A549 (cell line): ENCODE data around the gene ARMC9.

Experiments used
- BHLHE40 ChIP-seq: IDR thresholded peaks from 2 replicates; pipeline ENCODE4 v1.6.1; 2012; ENCODE audit warnings: low read depth, low read length, inconsistent platforms
- CBX2 ChIP-seq: fragments of 200-600 bp; sonication (generic); IDR thresholded peaks from 2 replicates; pipeline ENCODE4 v1.6.1; 2016; ENCODE audit warnings: low read depth, mild to moderate bottlenecking, borderline replicate concordance
- CHD4 ChIP-seq: fragments of 200-600 bp; sonication (generic); IDR thresholded peaks from 2 replicates; pipeline ENCODE4 v1.6.1; 2016; ENCODE audit warnings: antibody characterized with exemption, mild to moderate bottlenecking, borderline replicate concordance
- EHMT2 ChIP-seq: fragments of 200-600 bp; sonication (generic); IDR thresholded peaks from 2 replicates; pipeline ENCODE4 v1.6.1; 2016; ENCODE audit warnings: antibody characterized with exemption, low read depth, mild to moderate bottlenecking, moderate library complexity
- EP300 ChIP-seq, 2 experiments: fragments of >200 bp; sonication (Bioruptor Twin); formaldehyde crosslinking; IDR thresholded peaks; 2 replicates in 1 of 2; 3 replicates in 1 of 2; pipeline ENCODE4 v1.6.1; 2016 to 2017
- MAZ ChIP-seq: fragments of 150-350 bp; IDR thresholded peaks from 2 replicates; pipeline ENCODE4 v1.6.1; 2014; ENCODE audit warnings: antibody characterized with exemption, low read depth, low read length, borderline replicate concordance
- RCOR1 ChIP-seq: fragments of 150-350 bp; IDR thresholded peaks from 2 replicates; pipeline ENCODE4 v1.6.1; 2014; ENCODE audit warnings: antibody characterized with exemption, low read length, low read depth
- TF ChIP-seq, protein P1 (sequence below): fragments of >200 bp; sonication (Bioruptor Twin); formaldehyde crosslinking; IDR thresholded peaks from 3 replicates; pipeline ENCODE4 v1.5.1; 2016
- TF ChIP-seq, protein P2 (sequence below): fragments of 200-600 bp; sonication (generic); IDR thresholded peaks from 2 replicates; pipeline ENCODE4 v1.6.1; 2016; ENCODE audit warnings: antibody characterized with exemption, mild to moderate bottlenecking, moderate library complexity
- TF ChIP-seq, protein P3 (sequence below): fragments of 150-350 bp; IDR thresholded peaks from 2 replicates; pipeline ENCODE4 v1.6.1; 2014; ENCODE audit warnings: low read depth, mild to moderate bottlenecking, low read length
- TF ChIP-seq, protein P4 (sequence below): fragments of 450-650 bp; IDR thresholded peaks from 2 replicates; pipeline ENCODE4 v1.6.1; 2014; ENCODE audit warnings: antibody characterized with exemption

DNA sequence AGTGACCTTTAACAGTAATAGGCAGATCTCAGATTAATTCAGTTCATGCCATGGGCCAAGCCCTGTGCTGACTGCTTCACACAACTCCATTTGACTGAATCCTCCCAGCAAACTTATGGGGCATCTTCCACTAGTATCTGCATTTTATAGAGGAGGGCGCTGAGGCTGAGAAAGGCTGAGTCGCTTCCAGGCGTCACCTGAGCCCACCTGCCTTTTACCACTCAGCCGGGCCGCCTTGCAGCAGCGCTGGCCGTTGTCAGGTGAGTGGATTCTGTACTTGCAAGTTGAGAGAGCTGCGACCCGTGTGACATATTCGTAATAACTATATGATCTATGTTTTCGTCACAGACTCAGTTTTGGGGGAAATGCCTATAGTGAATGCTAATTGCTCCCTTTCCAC is 137.8 kb downstream of the ARMC9 start:
- TF ChIP-seq, protein P1, sequence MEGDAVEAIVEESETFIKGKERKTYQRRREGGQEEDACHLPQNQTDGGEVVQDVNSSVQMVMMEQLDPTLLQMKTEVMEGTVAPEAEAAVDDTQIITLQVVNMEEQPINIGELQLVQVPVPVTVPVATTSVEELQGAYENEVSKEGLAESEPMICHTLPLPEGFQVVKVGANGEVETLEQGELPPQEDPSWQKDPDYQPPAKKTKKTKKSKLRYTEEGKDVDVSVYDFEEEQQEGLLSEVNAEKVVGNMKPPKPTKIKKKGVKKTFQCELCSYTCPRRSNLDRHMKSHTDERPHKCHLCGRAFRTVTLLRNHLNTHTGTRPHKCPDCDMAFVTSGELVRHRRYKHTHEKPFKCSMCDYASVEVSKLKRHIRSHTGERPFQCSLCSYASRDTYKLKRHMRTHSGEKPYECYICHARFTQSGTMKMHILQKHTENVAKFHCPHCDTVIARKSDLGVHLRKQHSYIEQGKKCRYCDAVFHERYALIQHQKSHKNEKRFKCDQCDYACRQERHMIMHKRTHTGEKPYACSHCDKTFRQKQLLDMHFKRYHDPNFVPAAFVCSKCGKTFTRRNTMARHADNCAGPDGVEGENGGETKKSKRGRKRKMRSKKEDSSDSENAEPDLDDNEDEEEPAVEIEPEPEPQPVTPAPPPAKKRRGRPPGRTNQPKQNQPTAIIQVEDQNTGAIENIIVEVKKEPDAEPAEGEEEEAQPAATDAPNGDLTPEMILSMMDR, result no peak
- TF ChIP-seq, protein P2, sequence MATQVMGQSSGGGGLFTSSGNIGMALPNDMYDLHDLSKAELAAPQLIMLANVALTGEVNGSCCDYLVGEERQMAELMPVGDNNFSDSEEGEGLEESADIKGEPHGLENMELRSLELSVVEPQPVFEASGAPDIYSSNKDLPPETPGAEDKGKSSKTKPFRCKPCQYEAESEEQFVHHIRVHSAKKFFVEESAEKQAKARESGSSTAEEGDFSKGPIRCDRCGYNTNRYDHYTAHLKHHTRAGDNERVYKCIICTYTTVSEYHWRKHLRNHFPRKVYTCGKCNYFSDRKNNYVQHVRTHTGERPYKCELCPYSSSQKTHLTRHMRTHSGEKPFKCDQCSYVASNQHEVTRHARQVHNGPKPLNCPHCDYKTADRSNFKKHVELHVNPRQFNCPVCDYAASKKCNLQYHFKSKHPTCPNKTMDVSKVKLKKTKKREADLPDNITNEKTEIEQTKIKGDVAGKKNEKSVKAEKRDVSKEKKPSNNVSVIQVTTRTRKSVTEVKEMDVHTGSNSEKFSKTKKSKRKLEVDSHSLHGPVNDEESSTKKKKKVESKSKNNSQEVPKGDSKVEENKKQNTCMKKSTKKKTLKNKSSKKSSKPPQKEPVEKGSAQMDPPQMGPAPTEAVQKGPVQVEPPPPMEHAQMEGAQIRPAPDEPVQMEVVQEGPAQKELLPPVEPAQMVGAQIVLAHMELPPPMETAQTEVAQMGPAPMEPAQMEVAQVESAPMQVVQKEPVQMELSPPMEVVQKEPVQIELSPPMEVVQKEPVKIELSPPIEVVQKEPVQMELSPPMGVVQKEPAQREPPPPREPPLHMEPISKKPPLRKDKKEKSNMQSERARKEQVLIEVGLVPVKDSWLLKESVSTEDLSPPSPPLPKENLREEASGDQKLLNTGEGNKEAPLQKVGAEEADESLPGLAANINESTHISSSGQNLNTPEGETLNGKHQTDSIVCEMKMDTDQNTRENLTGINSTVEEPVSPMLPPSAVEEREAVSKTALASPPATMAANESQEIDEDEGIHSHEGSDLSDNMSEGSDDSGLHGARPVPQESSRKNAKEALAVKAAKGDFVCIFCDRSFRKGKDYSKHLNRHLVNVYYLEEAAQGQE, result no peak
- TF ChIP-seq RCOR1 (no peak), MAZ (no peak), EP300 (IDR thresholded peaks at IDR 0.05) (no peak), CHD4 (no peak), EHMT2 (no peak), BHLHE40 (no peak), CBX2 (no peak)
- TF ChIP-seq, protein P3, sequence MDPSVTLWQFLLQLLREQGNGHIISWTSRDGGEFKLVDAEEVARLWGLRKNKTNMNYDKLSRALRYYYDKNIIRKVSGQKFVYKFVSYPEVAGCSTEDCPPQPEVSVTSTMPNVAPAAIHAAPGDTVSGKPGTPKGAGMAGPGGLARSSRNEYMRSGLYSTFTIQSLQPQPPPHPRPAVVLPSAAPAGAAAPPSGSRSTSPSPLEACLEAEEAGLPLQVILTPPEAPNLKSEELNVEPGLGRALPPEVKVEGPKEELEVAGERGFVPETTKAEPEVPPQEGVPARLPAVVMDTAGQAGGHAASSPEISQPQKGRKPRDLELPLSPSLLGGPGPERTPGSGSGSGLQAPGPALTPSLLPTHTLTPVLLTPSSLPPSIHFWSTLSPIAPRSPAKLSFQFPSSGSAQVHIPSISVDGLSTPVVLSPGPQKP, result no peak
- TF ChIP-seq, protein P4, sequence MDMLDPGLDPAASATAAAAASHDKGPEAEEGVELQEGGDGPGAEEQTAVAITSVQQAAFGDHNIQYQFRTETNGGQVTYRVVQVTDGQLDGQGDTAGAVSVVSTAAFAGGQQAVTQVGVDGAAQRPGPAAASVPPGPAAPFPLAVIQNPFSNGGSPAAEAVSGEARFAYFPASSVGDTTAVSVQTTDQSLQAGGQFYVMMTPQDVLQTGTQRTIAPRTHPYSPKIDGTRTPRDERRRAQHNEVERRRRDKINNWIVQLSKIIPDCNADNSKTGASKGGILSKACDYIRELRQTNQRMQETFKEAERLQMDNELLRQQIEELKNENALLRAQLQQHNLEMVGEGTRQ, result no peak
